ENCODE results near the gene AGBL2.

DNA sequence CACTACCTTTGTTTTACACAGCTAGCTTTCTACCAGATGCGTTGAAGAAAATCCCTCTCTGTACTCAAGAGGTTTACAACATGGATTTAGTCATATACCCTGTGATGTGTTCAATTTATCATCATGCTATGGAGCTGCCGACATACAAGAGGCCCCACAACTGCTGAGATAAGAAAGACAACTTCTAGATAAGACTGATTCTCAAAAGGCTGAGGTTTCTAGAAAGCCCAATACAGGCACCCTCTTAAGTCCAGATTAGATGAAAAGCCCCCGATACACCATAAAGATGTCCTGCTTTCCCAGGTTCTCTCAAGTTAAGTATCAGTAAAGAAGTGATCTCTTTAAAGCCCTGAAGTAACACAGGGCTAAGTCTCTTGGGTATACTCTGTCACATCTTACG, 87.1 kb downstream of the AGBL2 start:
- TF ChIP-seq CTCF (IDR thresholded peaks at IDR 0.05) (no peak), POLR2A (IDR thresholded peaks at IDR 0.05) (no peak)

All from lower leg skin (tissue), 3 donors.